Neuronal stem cell (in vitro differentiated cells): ENCODE measurements around the gene COL6A1.
A peak's percentile ranks its signal among the peaks of the same experiment; 100 is the strongest.

Experiments used
- DNase-seq: peaks from one replicate; pipeline ENCODE4 v3.0.0-alpha.2; 2013; ENCODE audit warnings: low spot score
- H2AFZ ChIP-seq: one replicate; pipeline ENCODE4 v1.6.1; 2013; ENCODE audit warnings: mild to moderate bottlenecking, low read length, inconsistent platforms
- H2AK5ac ChIP-seq: 2 replicates; pipeline ENCODE4 v1.6.1; 2013; ENCODE audit warnings: low read depth, mild to moderate bottlenecking, inconsistent platforms, low read length, moderate library complexity, mixed read lengths
- H2BK120ac ChIP-seq: 2 replicates; pipeline ENCODE4 v1.6.1; 2013; ENCODE audit warnings: low read depth, mild to moderate bottlenecking, inconsistent platforms, low read length, moderate library complexity, mixed read lengths
- H2BK12ac ChIP-seq: one replicate; pipeline ENCODE4 v1.6.1; 2013; ENCODE audit warnings: low read length, inconsistent platforms
- H2BK15ac ChIP-seq: 2 replicates; pipeline ENCODE4 v1.6.1; 2013; ENCODE audit warnings: mild to moderate bottlenecking, low read length, inconsistent platforms, mixed read lengths
- H2BK5ac ChIP-seq: one replicate; pipeline ENCODE4 v1.6.1; 2013; ENCODE audit warnings: inconsistent platforms, mild to moderate bottlenecking, low read length, moderate library complexity
- H3K14ac ChIP-seq: one replicate; pipeline ENCODE4 v1.6.1; 2013; ENCODE audit warnings: low read length, inconsistent platforms
- H3K18ac ChIP-seq: 2 replicates; pipeline ENCODE4 v1.6.1; 2013; ENCODE audit warnings: low read length, inconsistent platforms
- H3K23ac ChIP-seq: 2 replicates; pipeline ENCODE4 v1.6.1; 2013; ENCODE audit warnings: low read depth, mild to moderate bottlenecking, mixed read lengths, low read length, inconsistent platforms; ENCODE audit not compliant: poor library complexity
- H3K27ac ChIP-seq: replicated peaks from 3 replicates; pipeline ENCODE4 v1.5.1; 2013; ENCODE audit warnings: low read length, inconsistent platforms
- H3K27me3 ChIP-seq, 3 experiments: 2 replicates each; pipeline ENCODE4 v1.6.1; 2013; ENCODE audit warnings: low read length in 3 of 3, mild to moderate bottlenecking in 2 of 3, inconsistent platforms in 1 of 3, low read depth in 1 of 3, mixed read lengths in 1 of 3, moderate library complexity in 1 of 3; ENCODE audit not compliant: control insufficient read depth in 3 of 3, insufficient read depth in 3 of 3
- H3K36me3 ChIP-seq, 2 donors: replicated peaks in 1 of 2; 2 replicates each; pipeline ENCODE4 v1.6.1; 2013; ENCODE audit warnings: low read length in 2 of 2; ENCODE audit not compliant: control insufficient read depth in 2 of 2, insufficient read depth in 2 of 2
- H3K4ac ChIP-seq: 2 replicates; pipeline ENCODE4 v1.6.1; 2013; ENCODE audit warnings: inconsistent platforms, mild to moderate bottlenecking, low read length, moderate library complexity
- H3K4me1 ChIP-seq, 2 donors: 1 replicate in 1 of 2; 2 replicates in 1 of 2; pipeline ENCODE4 v1.6.1; 2013; ENCODE audit warnings: low read length in 2 of 2, low read depth in 1 of 2; ENCODE audit not compliant: control insufficient read depth in 2 of 2, insufficient read depth in 1 of 2
- H3K4me2 ChIP-seq: one replicate; pipeline ENCODE4 v1.6.1; 2013; ENCODE audit warnings: mild to moderate bottlenecking, low read length, inconsistent platforms; ENCODE audit not compliant: insufficient read depth, poor library complexity, severe bottlenecking
- H3K4me3 ChIP-seq, 2 donors: 2 replicates each; pipeline ENCODE4 v1.5.1; 2013; ENCODE audit warnings: low read length in 2 of 2, mild to moderate bottlenecking in 2 of 2, inconsistent platforms in 1 of 2, moderate library complexity in 1 of 2
- H3K79me1 ChIP-seq: one replicate; pipeline ENCODE4 v1.6.1; 2013; ENCODE audit warnings: low read depth, mild to moderate bottlenecking, inconsistent platforms, low read length, moderate library complexity
- H3K9ac ChIP-seq: one replicate; pipeline ENCODE4 v1.6.1; 2013; ENCODE audit warnings: mild to moderate bottlenecking, low read depth, low read length, inconsistent platforms; ENCODE audit not compliant: poor library complexity
- H3K9me3 ChIP-seq, 2 donors: replicated peaks in 1 of 2; 2 replicates each; pipeline versions ENCODE3 to v1.6.1; 2013; ENCODE audit warnings: low read length in 2 of 2, mild to moderate bottlenecking in 2 of 2, inconsistent platforms in 1 of 2, low read depth in 1 of 2, mixed read lengths in 1 of 2, moderate library complexity in 1 of 2; ENCODE audit not compliant: control insufficient read depth in 2 of 2, insufficient read depth in 1 of 2
- H4K8ac ChIP-seq: one replicate; pipeline ENCODE4 v1.6.1; 2013; ENCODE audit warnings: low read depth, mild to moderate bottlenecking, inconsistent platforms, low read length, moderate library complexity
- H4K91ac ChIP-seq: one replicate; pipeline ENCODE4 v1.6.1; 2013; ENCODE audit warnings: low read length, low read depth, mild to moderate bottlenecking, inconsistent platforms; ENCODE audit not compliant: poor library complexity
- WGBS, 2 donors: extraction: QIAGEN DNeasy Blood & Tissue Kit; methylation state at CpG; one replicate each; pipeline ENCODE4 v1.1.7; 2013; ENCODE audit warnings: missing lambda C conversion rate in 2 of 2, mixed read lengths in 1 of 2; ENCODE audit not compliant: insufficient read length in 2 of 2, insufficient replicate concordance in 1 of 2; ENCODE audit errors: extremely low coverage in 2 of 2; 5-methylcytosine and 5-hydroxymethylcytosine counted together

Gene COL6A1

DNA sequence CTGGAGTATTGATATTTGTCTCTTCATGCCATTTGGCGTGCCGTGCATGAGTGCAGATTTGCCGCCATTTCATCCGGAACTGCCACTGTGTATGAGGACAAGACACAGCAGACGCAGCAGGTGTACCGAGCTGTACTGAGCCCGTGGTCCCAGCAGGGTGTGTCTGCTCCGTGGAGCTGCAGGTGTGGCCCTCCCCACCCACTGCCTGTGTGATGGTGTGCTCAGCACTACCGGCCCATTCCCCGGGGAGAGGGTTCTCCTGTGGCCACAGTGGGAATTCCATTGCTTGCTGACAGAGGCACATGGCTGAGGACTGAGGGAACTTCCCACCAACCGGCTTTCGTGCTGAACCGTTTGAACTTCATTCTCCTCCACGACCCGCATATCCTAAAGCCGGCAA lies 34.3 kb upstream of the COL6A1 start:
- Histone ChIP-seq H3K36me3 (no peaks in the 10 kb centered on the region), H3K14ac (peak overlapping the region; percentile 78), H3K79me1 (peaks cover 5% of the 10 kb centered on the region), H4K91ac (no peak overlapping the region), H3K18ac (peak overlapping the region; percentile 32), H3K27me3 (peaks cover 0 to 19% (median 0%) of the 10 kb centered on the region in 3 experiments), H3K27ac (no peak overlapping the region), H3K9ac (no peak overlapping the region), H2BK12ac (no peak overlapping the region), H3K4me2 (no peak overlapping the region), H3K4me3 (no peak overlapping the region), H2AK5ac (no peak overlapping the region), H2BK120ac (no peak overlapping the region), H3K23ac (no peak overlapping the region), H3K9me3 (peaks cover 0 to 2% of the 10 kb centered on the region in 2 donors), H3K4ac (no peak overlapping the region), H3K4me1 (no peaks in the 10 kb centered on the region), H2AFZ (no peak overlapping the region), H2BK15ac (no peak overlapping the region), H2BK5ac (no peak overlapping the region), H4K8ac (no peak overlapping the region)
- DNase-seq: no peak
- WGBS, 2 donors: no CpG with 5 or more reads among the region's 16 CpGs

DNA sequence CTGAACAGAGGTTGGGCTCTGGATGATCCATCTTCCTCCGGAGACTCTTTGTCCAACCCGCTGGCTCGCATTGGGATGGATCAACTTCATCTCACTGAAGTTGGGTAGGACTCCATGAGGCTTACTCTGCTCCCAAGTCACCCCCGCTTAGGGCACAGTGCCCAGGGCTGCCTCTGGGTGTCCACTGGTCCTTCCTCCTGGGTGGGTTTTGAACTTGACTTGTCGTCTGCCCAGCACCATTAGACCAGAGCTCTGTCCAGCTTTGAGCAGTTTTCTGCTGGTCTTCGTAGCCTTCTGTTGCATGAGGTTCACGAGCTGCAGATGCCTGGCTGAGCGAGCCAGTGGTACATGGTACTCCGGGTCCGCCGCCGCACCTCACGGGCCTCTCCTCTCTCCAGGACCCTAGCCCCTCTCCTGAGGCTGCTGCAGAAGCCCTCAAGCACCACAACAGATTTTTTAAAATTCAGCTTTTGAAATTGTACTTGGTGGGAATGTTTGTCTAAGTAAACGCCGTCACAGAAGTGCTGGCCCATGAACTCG lies 33.8 kb upstream of the COL6A1 start:
- no peak overlapping the region for H2BK15ac ChIP-seq
- H3K79me1 ChIP-seq: peaks cover 5% of the 10 kb centered on the region
- peaks cover 0 to 2% of the 10 kb centered on the region in 2 donors for H3K9me3 ChIP-seq
- H3K23ac ChIP-seq: peak overlapping the region; percentile 45
- H2BK120ac ChIP-seq: no peak overlapping the region
- no peak overlapping the region for H3K27ac ChIP-seq
- H2BK5ac ChIP-seq: no peak overlapping the region
- H3K18ac ChIP-seq: no peak overlapping the region
- no peak overlapping the region for H4K91ac ChIP-seq
- H3K4me3 ChIP-seq: no peak overlapping the region
- H3K4me2 ChIP-seq: no peak overlapping the region
- no peak for DNase-seq
- no CpG with 5 or more reads among the region's 16 CpGs for WGBS, 2 donors
- H3K36me3 ChIP-seq: no peaks in the 10 kb centered on the region
- no peaks in the 10 kb centered on the region for H3K4me1 ChIP-seq
- no peak overlapping the region for H2AFZ ChIP-seq
- H4K8ac ChIP-seq: no peak overlapping the region
- no peak overlapping the region for H2BK12ac ChIP-seq
- H3K27me3 ChIP-seq: peaks cover 0 to 19% (median 0%) of the 10 kb centered on the region in 3 experiments
- H3K14ac ChIP-seq: no peak overlapping the region
- no peak overlapping the region for H2AK5ac ChIP-seq
- no peak overlapping the region for H3K9ac ChIP-seq
- H3K4ac ChIP-seq: no peak overlapping the region

DNA sequence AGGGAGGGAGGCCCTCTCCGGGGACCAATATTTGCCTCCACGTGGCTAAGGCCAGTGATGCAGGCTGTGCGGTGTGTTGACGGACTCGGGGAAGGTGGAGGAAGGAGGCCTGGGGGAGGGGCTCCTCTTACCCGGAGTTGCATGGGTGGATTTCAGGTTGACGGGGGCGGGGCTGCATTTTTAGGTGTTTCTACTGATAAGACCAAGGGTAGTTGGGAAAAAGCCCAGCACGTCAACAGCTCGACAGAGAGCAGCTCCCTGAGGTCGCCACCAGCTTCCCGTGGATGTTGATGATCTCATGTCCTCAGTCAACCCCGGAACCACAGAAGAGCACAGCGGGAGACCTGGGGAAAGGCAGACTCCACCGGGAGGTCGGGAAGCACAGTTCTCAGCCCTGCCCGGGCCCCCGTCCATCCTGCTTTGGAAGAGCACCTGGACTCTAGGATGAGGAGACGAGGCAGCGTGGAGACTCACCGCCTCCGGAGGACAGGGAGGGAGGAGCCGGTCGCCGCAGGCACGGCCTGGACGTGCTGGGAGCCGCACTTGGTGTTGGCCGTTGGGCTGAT lies 32.9 kb upstream of the COL6A1 start:
- no peak overlapping the region for H4K91ac ChIP-seq
- peak overlapping the region; percentile 34 for H3K23ac ChIP-seq
- DNase-seq: no peak
- no peaks in the 10 kb centered on the region for H3K4me1 ChIP-seq
- H2AK5ac ChIP-seq: peak overlapping the region; percentile 90
- H2BK120ac ChIP-seq: no peak overlapping the region
- H3K4me3 ChIP-seq: no peak overlapping the region
- H3K9ac ChIP-seq: no peak overlapping the region
- no peak overlapping the region for H2BK5ac ChIP-seq
- H3K27me3 ChIP-seq: peaks cover 0 to 19% (median 0%) of the 10 kb centered on the region in 3 experiments
- H3K9me3 ChIP-seq: peaks cover 0 to 2% of the 10 kb centered on the region in 2 donors
- no peak overlapping the region for H2BK12ac ChIP-seq
- H3K79me1 ChIP-seq: peaks cover 5% of the 10 kb centered on the region
- H3K4me2 ChIP-seq: no peak overlapping the region
- no peak overlapping the region for H3K27ac ChIP-seq
- no CpG with 5 or more reads among the region's 29 CpGs for WGBS, 2 donors
- H3K14ac ChIP-seq: peak overlapping the region; percentile 31
- peak overlapping the region; percentile 88 for H3K18ac ChIP-seq
- no peak overlapping the region for H3K4ac ChIP-seq
- no peaks in the 10 kb centered on the region for H3K36me3 ChIP-seq
- no peak overlapping the region for H4K8ac ChIP-seq
- H2BK15ac ChIP-seq: no peak overlapping the region
- H2AFZ ChIP-seq: no peak overlapping the region

DNA sequence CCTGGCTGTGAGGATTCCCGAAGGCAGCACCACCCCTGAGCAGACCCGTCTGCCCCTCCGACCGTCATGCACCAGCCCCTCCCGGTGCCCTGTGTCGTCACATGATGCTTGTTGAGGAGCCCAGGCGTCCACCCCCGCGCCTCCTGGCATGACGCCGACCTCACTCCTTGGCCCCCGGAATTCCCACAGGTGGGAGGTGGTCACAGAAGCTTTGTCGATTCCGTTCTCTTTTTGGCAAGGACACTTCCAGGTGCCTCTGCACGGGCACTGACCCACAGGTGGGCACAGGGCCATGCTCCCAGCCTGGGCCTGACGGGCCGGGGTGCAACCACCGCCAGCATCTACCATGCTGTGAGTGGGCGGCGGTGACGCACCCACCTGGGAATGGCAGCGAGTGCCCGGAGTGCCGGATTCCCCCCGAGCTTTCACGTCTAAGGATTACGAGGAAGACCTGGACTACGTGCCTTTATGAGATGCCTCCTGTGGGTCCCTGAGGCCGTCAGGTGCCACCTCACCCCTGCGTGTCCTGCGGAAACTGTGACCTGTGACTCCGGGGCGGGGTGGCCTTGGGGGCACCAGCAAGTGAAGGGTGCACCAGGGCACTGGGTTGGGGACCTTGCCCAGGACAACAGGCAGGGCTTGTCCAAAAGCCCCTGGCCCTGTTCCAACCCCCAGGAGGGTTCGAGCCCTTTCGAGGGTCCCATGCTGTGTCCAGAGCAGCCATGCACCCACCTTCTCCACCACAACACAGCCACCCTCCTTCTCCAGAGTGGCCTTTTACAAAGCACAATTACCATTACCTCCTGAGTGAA lies 31.4 kb upstream of the COL6A1 start:
- H3K9me3 ChIP-seq: peaks cover 0 to 2% of the 10 kb centered on the region in 2 donors
- H3K9ac ChIP-seq: no peak overlapping the region
- H4K8ac ChIP-seq: no peak overlapping the region
- no peaks in the 10 kb centered on the region for H3K4me1 ChIP-seq
- no peak overlapping the region for H4K91ac ChIP-seq
- peak overlapping the region; percentile 76 for H2AK5ac ChIP-seq
- no peak overlapping the region for H3K27ac ChIP-seq
- H3K27me3 ChIP-seq: peaks cover 0 to 19% (median 0%) of the 10 kb centered on the region in 3 experiments
- peaks cover 3% of the 10 kb centered on the region for H3K79me1 ChIP-seq
- H2BK120ac ChIP-seq: no peak overlapping the region
- H3K23ac ChIP-seq: peak overlapping the region; percentile 75
- no peaks in the 10 kb centered on the region for H3K36me3 ChIP-seq
- peak overlapping the region; percentile 87 for H3K18ac ChIP-seq
- no peak overlapping the region for H3K4me2 ChIP-seq
- peak overlapping the region; percentile 72 for H2AFZ ChIP-seq
- DNase-seq: no peak
- no CpG with 5 or more reads among the region's 35 CpGs for WGBS, 2 donors
- H2BK12ac ChIP-seq: peak overlapping the region; percentile 32
- peak overlapping the region; percentile 14 for H3K14ac ChIP-seq
- no peak overlapping the region for H3K4me3 ChIP-seq
- no peak overlapping the region for H2BK5ac ChIP-seq
- peak overlapping the region; percentile 78 for H3K4ac ChIP-seq
- peak overlapping the region; percentile 94 for H2BK15ac ChIP-seq
